Measurements from ENCODE around the gene CORO7.
A peak's percentile ranks its signal among the peaks of the same experiment; 100 is the strongest.

CORO7 gene

GRCh38 chr16:4425378-4426020 lies 9.1 kb upstream of the CORO7 start, which contains the start of gene DNAJA3:
Gene DNAJA3, plus strand, starts transcription at chr16:4425868. Its CDS starts 14 bp downstream, at chr16:4425882.
- peak; percentile 74 for DNase-seq

DNA sequence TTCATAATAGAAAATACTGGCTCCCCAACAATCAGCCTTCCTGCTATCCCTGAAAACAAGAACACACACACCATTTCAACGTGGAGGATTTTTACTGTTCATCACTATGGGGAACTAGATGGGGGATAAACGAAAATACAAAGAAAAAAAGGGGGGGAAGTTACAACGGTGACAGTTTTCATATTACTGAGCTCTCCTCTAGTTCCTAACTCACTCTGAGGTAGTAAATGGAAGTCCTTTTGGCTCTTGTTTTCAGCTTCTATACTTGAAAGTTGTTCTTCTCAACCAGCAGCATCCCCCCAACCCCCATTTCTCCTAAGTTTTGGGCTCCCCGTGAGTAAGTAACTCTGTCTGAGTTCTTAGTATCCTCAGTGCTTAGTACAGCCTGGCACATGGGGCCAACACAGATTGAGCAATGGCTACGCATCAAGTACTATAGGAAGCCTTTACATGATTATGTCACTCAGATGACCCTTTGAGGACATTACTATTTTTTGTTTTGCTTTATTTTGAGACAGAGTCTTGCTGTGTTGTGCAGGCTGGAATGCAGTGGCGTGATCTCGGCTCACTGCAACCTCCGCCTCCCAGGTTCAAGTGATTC lies 4.2 kb upstream of the CORO7 start:
- no peak for DNase-seq

- DNase-seq = no peak
Measured at GRCh38 chr16:4419402-4419959, 3.1 kb upstream of the CORO7 start.

GRCh38 chr16:4415538-4416199 lies 727 bp downstream of the CORO7 start:
- DNase-seq = no peak

- DNase-seq = no peak
Measured at GRCh38 chr16:4414187-4414917, 2.0 kb downstream of the CORO7 start.

DNA sequence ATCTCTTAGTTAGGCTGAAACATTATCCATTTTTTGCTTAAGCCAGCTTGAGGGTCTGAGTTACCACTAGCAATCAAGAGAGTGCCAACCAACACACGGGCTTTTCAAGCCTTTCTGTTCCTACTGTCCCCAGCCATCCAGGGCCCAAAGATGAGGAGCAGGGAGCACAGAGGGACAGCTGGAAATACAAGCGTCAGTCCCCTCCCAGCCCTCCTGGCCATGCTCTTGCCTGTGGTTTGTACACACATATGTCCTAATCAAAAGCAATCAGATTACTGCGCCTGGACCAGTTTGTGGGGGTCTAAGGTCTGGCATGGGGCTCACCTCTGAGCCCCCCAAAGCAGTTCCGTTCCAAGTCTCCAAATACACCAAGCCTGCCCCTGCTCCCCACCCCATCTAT lies 3.5 kb downstream of the CORO7 start:
- DNase-seq = no peak

GRCh38 chr16:4412159-4412558 lies 4.2 kb downstream of the CORO7 start:
- no peak for DNase-seq

GRCh38 chr16:4411684-4412083 lies 4.7 kb downstream of the CORO7 start:
- DNase-seq = peak; percentile 6

DNA sequence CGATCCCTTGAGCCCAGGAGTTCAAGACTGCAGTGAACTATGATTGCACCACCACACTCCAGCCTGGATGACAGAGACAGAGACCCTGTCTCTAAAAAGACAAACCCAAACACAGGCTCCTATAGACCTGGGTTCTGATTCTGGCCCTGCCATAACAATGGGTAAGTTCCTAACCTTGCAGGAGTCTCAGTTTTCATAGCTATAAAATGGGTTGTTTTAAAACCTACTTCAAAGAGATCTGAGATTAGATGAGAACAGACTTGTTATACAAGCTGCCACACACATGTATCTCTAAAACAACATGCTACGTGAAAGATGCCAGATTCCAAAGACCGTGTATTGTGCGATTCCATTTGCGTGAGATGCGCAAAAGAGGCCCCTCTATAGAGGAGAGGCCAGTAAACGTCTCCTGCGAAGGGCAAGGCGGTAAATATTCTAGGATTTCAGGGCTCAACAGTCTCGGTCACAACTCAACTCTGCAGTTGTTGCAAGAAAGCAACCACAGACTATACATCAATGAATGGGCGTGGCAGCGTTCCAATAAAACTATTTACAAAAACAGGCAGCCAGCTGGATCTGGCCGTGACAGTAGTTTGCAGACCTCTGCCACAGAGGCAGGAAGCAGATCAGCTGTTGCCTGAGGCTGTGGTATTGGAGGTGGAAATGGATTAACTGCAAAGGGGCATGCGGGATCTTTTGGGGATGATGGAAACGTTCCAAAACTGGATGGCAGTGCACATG lies 5.9 kb downstream of the CORO7 start:
- DNase-seq = peak; percentile 64

DNA sequence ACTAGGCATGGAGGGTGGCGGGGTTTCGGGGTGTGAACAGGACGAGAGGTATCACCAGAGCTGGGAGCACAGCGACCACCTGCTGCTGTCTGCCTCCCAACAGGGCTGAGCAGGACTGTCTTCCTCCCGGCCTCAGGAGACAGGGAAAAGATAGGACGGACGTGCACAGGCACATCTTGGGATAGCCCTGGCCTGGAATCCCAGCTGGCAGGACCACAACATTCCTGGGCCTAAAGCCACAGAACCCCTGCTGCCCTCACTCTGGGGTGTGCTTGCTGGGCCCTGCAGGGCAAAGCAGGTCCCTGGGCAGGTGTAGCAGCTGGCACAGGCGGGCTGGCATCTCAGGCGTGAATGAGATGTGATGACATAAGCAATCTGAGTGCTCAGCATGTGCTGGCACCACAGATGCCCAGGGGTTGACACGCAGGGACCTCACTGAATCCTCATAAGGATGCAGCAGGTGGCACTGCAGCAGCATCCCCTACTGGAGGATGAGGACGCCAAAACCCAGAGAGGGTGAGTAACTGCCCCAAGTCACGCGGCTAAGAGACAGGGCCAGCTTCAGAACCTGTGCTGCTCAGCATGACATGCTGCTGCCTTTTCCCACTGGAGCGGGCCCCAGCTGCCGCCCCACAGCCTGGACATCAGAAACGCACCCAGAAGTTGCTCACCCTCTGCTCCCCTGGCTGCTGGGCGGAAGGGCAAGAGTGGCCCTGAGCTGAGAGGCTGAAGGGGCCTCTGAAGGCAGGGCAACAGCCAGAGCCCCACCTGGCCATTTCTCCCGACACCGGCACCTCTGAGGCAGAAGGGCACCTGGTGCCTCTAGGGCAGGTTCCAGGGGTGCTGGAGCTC lies 7.1 kb downstream of the CORO7 start:
- DNase-seq = peak; percentile 6

DNA sequence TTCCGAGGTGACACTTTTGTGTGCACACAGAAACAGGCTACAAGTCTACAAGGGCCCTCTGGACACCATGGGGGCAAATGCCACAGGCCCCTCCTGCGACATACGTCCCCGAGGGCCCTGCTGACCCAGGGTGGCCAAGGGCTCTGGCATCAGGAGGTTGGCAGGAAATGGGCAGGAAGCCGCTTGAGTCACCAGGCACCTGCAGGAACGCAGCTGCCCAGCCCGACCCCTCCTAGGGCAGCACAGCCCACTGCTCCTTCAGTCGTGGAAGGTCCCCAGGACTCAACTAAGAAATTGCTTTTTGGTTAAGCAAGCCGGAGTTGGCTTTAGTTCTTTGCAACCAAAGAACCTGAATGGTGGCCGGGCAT lies 8.1 kb downstream of the CORO7 start:
- DNase-seq = no peak

- no peak for DNase-seq
Measured at GRCh38 chr16:4407543-4408322, 8.7 kb downstream of the CORO7 start.

GRCh38 chr16:4404967-4405696 lies 11.3 kb downstream of the CORO7 start:
- no peak for DNase-seq

- no peak for DNase-seq
Measured at GRCh38 chr16:4404247-4404966, 12.0 kb downstream of the CORO7 start.

GRCh38 chr16:4403133-4403949 lies 13.1 kb downstream of the CORO7 start:
- no peak for DNase-seq

DNA sequence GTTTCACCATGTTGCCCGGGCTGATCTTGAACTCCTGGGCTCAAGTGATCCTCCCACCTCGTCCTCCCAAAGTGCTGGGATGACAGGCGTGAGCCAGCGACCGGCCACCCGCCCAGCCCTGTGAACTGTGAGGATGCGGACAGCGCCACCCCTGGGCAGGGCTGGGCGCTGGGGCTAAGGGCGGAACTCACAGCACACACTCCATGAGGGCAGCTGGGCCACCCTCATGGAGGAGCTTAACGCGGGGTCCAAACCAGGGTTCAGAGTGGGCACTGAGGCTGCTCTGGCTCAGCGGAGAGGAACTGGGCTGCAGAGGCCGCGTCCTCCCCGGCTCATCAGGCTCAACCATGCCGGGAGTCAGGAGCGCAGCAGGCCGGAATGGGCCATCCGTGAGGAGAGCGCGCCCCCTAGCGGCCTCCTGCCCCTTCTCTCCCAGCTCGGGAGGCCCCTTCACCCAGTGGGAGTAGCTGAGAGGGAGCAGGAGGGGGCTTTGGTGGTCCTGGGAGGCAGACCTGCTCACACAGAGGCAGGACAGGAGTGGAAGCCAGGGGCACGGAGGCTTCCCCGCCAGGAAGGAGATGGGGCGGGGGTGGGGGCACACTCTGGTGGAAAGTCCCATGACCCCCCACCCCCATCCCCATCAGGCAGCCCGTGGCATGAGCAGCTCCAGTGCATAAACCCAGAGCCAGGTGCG lies 13.8 kb downstream of the CORO7 start:
- DNase-seq = peak; percentile 44

- DNase-seq = no peak
Measured at GRCh38 chr16:4401510-4401909, 14.9 kb downstream of the CORO7 start.

GRCh38 chr16:4401094-4401501 lies 15.3 kb downstream of the CORO7 start:
- DNase-seq = no peak

All from NCI-H1105 (cell line).